Gastrocnemius medialis (tissue), 4 donors: ENCODE measurements around the gene UPB1. TPM values are rescaled to one million over a fixed set of nuclear protein-coding genes. Genes with fewer than 3 reads are reported as not detected.
"Not testable (repeated sequence)": the region's sequence is repeated elsewhere in the genome, so short reads cannot be mapped to it uniquely, and the experiment has no call there.

Experiments used
- ATAC-seq, 2 donors: fragments of 150-250 bp; one replicate each; pipeline ENCODE4 v1.9.1; 2016
- DNase-seq, 2 donors: peaks; one replicate each; pipeline ENCODE4 v3.0.0-alpha.2; 2019
- H3K27ac ChIP-seq, 4 donors: fragments of 200-600 bp; sonication (generic); 1 replicate in 1 of 4; 2 replicates in 3 of 4; pipeline ENCODE4 v1.5.1; 2016 to 2018; ENCODE audit warnings: mild to moderate bottlenecking in 2 of 4, moderate library complexity in 1 of 4
- H3K27me3 ChIP-seq, 3 donors: fragments of 200-600 bp; sonication (generic) in 2 of 3; 1 replicate in 1 of 3; 2 replicates in 2 of 3; pipeline versions ENCODE4 v1.5.1 to v1.6.0; 2016 to 2019; ENCODE audit warnings: mild to moderate bottlenecking in 1 of 3, moderate library complexity in 1 of 3
- H3K36me3 ChIP-seq, 2 donors: fragments of 200-600 bp; sonication (generic) in 1 of 2; one replicate each; pipeline ENCODE4 v1.5.1; 2017 to 2018
- H3K4me1 ChIP-seq, 2 donors: fragments of 200-600 bp; sonication (generic) in 1 of 2; one replicate each; pipeline ENCODE4 v1.5.1; 2016 to 2017; ENCODE audit warnings: mild to moderate bottlenecking in 2 of 2
- H3K4me3 ChIP-seq, 4 donors: fragments of 200-600 bp; sonication (generic) in 3 of 4; 1 replicate in 1 of 4; 2 replicates in 3 of 4; pipeline ENCODE4 v1.5.1; 2016 to 2019; ENCODE audit warnings: mild to moderate bottlenecking in 2 of 4
- H3K9me3 ChIP-seq, 3 donors: fragments of 200-600 bp; sonication (generic) in 2 of 3; 1 replicate in 1 of 3; 2 replicates in 2 of 3; pipeline ENCODE4 v1.5.1; 2016 to 2019
- CTCF ChIP-seq, 5 experiments: fragments of 450-650 bp in 3 of 5; fragments of 200-600 bp in 2 of 5; sonication (generic) in 2 of 5; IDR thresholded peaks in 4 of 5; conservative IDR thresholded peaks in 1 of 5; 1 replicate in 4 of 5; 2 replicates in 1 of 5; pipeline ENCODE4 v1.5.1; 2016 to 2019; ENCODE audit warnings: antibody characterized with exemption in 5 of 5, mild to moderate bottlenecking in 3 of 5, moderate library complexity in 3 of 5
- POLR2A ChIP-seq, 2 donors: fragments of 450-650 bp; IDR thresholded peaks; one replicate each; pipeline ENCODE4 v1.6.1; 2017; ENCODE audit warnings: antibody characterized with exemption in 2 of 2, mild to moderate bottlenecking in 2 of 2, moderate library complexity in 2 of 2
- in situ Hi-C, 4 donors: fragments of 200-750 bp; cut with MboI; loops; one replicate each; pipeline versions ENCODE4 v1.15.0 to v1.8.0; 2017; ENCODE audit warnings: low sequenced_read_pairs in 4 of 4
- intact Hi-C: fragments of 100-400 bp; cut with DNase I; formaldehyde crosslinking; loops from one replicate; pipeline ENCODE4 v1.15.1; 2023; ENCODE audit warnings: low total_unique reads
- total RNA-seq, 4 donors: library from RNA; depleted of rRNA; stranded (reverse); fragments of >200 nt; gene quantifications; one replicate each; pipeline versions ENCODE4 v1.1.0 to v1.2.3, GENCODE V29; 2016

UPB1 gene
- total RNA-seq, 4 donors from 2014 or later, result 0.20 to 0.25 (median 0.22) TPM

- ATAC-seq (no peak), DNase-seq (no peak)
- no peak overlapping the region for H3K4me3 ChIP-seq
- in situ Hi-C loops (no loop called here), intact Hi-C loops (no loop called here)
- H3K36me3 ChIP-seq, result no peaks in the 10 kb centered on the region
- no peak overlapping the region for H3K27ac ChIP-seq
- H3K4me1 ChIP-seq, result no peaks in the 10 kb centered on the region
- H3K9me3 ChIP-seq, result no peaks in the 10 kb centered on the region
- TF ChIP-seq POLR2A (IDR thresholded peaks at IDR 0.05), result no peak
- no peak for TF ChIP-seq CTCF (IDR thresholded peaks at IDR 0.05 in 4 of 5, conservative IDR thresholded peaks at IDR 0.05 in 1 of 5)
- H3K27me3 ChIP-seq, result peaks cover 2 to 8% (median 6%) of the 10 kb centered on the region in 3 donors
Observed at GRCh38 chr22:24489011-24489410, 6.1 kb upstream of the UPB1 start.

GRCh38 chr22:24489434-24489833 is 5.7 kb upstream of the UPB1 start:
- H3K4me3 ChIP-seq, H3K9me3 ChIP-seq, intact Hi-C loops, H3K4me1 ChIP-seq, H3K36me3 ChIP-seq, H3K27ac ChIP-seq, in situ Hi-C loops, DNase-seq, ATAC-seq: not testable (repeated sequence)
- peaks cover 6 to 12% (median 11%) of the 10 kb centered on the region in 3 donors for H3K27me3 ChIP-seq

- H3K27ac ChIP-seq, result no peak overlapping the region
- no peak for ATAC-seq
Observed at GRCh38 chr22:24492391-24492790, 2.7 kb upstream of the UPB1 start.

GRCh38 chr22:24494167-24494527 is 985 bp upstream of the UPB1 start:
- H3K27me3 ChIP-seq, result peaks cover 12 to 25% (median 21%) of the 10 kb centered on the region in 3 donors
- ATAC-seq, result no peak
- no peak overlapping the region for H3K27ac ChIP-seq
- H3K4me1 ChIP-seq, result peaks cover 0 to 6% of the 10 kb centered on the region in 2 donors
- intact Hi-C loops (no loop called here), in situ Hi-C loops (loop anchor here in 1 of 4 donors (10.0 kb wide), 1 partner anchor 79 kb away; no protein-coding TSS in a partner anchor)
- peak overlapping the region; percentile 12 to 47 (median 34) for H3K4me3 ChIP-seq
- no peak for DNase-seq
- no peaks in the 10 kb centered on the region for H3K9me3 ChIP-seq
- TF ChIP-seq POLR2A (IDR thresholded peaks at IDR 0.05), result no peak
- TF ChIP-seq CTCF (IDR thresholded peaks at IDR 0.05 in 4 of 5, conservative IDR thresholded peaks at IDR 0.05 in 1 of 5), result no peak
- no peaks in the 10 kb centered on the region for H3K36me3 ChIP-seq

More at GRCh38 chr22:24492391-24492790, 2.7 kb upstream of the UPB1 start:
- intact Hi-C loops (no loop called here), in situ Hi-C loops (loop anchor here in 1 of 4 donors (10.0 kb wide), 1 partner anchor 78 kb away; no protein-coding TSS in a partner anchor)
- Histone ChIP-seq H3K4me3 (no peak overlapping the region), H3K4me1 (peaks cover 0 to 6% of the 10 kb centered on the region in 2 donors), H3K27me3 (peaks cover 12 to 25% (median 21%) of the 10 kb centered on the region in 3 donors), H3K36me3 (no peaks in the 10 kb centered on the region), H3K9me3 (no peaks in the 10 kb centered on the region)
- DNase-seq, result no peak
- TF ChIP-seq POLR2A (IDR thresholded peaks at IDR 0.05) (no peak), CTCF (IDR thresholded peaks at IDR 0.05 in 4 of 5, conservative IDR thresholded peaks at IDR 0.05 in 1 of 5) (no peak)

GRCh38 chr22:24495365-24495675 is 188 bp downstream of the UPB1 start:
- no peak for TF ChIP-seq CTCF (IDR thresholded peaks at IDR 0.05 in 4 of 5, conservative IDR thresholded peaks at IDR 0.05 in 1 of 5)
- no peak for TF ChIP-seq POLR2A (IDR thresholded peaks at IDR 0.05)
- no peaks in the 10 kb centered on the region for H3K9me3 ChIP-seq
- no peak overlapping the region for H3K27ac ChIP-seq
- H3K36me3 ChIP-seq, result no peaks in the 10 kb centered on the region
- H3K27me3 ChIP-seq, result peaks cover 12 to 25% (median 21%) of the 10 kb centered on the region in 3 donors
- intact Hi-C loops, result no loop called here
- in situ Hi-C loops, result loop anchor here in 1 of 4 donors (10.0 kb wide), 1 partner anchor 81 kb away; no protein-coding TSS in a partner anchor
- H3K4me1 ChIP-seq, result peaks cover 4 to 6% of the 10 kb centered on the region in 2 donors
- ATAC-seq, result no peak
- H3K4me3 ChIP-seq, result no peak overlapping the region
- no peak for DNase-seq
